HepG2 (cell line): Measurements from ENCODE around the gene UBXN1. TPM values are rescaled to one million over a fixed set of nuclear protein-coding genes. Genes with fewer than 3 reads are reported as not detected.

Experiments used
- ARNT ChIP-seq: fragments of 450-650 bp; IDR thresholded peaks from 2 replicates; pipeline ENCODE4 v1.6.1; 2017
- ARNTL ChIP-seq: sonication (generic); formaldehyde crosslinking; IDR thresholded peaks from 2 replicates; pipeline ENCODE4 v1.4.0; 2020; ENCODE audit warnings: mild to moderate bottlenecking, missing genetic modification reagents
- ASH2L ChIP-seq: fragments of 300-600, 200-600 bp; sonication (generic); IDR thresholded peaks from 2 replicates; pipeline ENCODE4 v1.7.0; 2017; ENCODE audit warnings: low read depth, mild to moderate bottlenecking, moderate library complexity, mixed read lengths, low read length; ENCODE audit not compliant: insufficient read length
- ATRX ChIP-seq: sonication (generic); formaldehyde crosslinking; IDR thresholded peaks from 2 replicates; pipeline ENCODE4 v1.4.0; 2020; ENCODE audit warnings: missing genetic modification reagents, borderline replicate concordance
- BRCA1 ChIP-seq: sonication (generic); formaldehyde crosslinking; IDR thresholded peaks from 2 replicates; pipeline ENCODE4 v1.4.0; 2020; ENCODE audit warnings: missing genetic modification reagents
- CBFB ChIP-seq: sonication (generic); formaldehyde crosslinking; IDR thresholded peaks from 2 replicates; pipeline ENCODE4 v1.4.0; 2020; ENCODE audit warnings: missing genetic modification reagents
- GATAD1 ChIP-seq: IDR thresholded peaks from 2 replicates; pipeline ENCODE4 v1.6.1; 2016; ENCODE audit warnings: missing genetic modification reagents, missing compliant biosample characterization
- HNF4A ChIP-seq: sonication (generic); formaldehyde crosslinking; IDR thresholded peaks from 2 replicates; pipeline ENCODE4 v1.4.0; 2020; ENCODE audit warnings: missing genetic modification reagents
- KLF12 ChIP-seq: sonication (generic); formaldehyde crosslinking; IDR thresholded peaks from 2 replicates; pipeline ENCODE4 v1.4.0; 2020; ENCODE audit warnings: missing genetic modification reagents, borderline replicate concordance
- MIER2 ChIP-seq: IDR thresholded peaks from 2 replicates; pipeline ENCODE4 v1.6.1; 2016; ENCODE audit warnings: missing biosample characterization, missing genetic modification reagents
- NFE2L2 ChIP-seq: fragments of 150-350 bp; IDR thresholded peaks from 2 replicates; pipeline ENCODE4 v1.6.1; 2014; ENCODE audit warnings: low read length
- RFXAP ChIP-seq: sonication (generic); formaldehyde crosslinking; IDR thresholded peaks from 2 replicates; pipeline ENCODE4 v1.4.0; 2020; ENCODE audit warnings: missing genetic modification reagents, borderline replicate concordance
- SATB2 ChIP-seq: sonication (generic); formaldehyde crosslinking; IDR thresholded peaks from 2 replicates; pipeline ENCODE4 v1.5.0; 2020; ENCODE audit warnings: missing genetic modification reagents
- SETDB1 ChIP-seq: sonication (generic); formaldehyde crosslinking; IDR thresholded peaks from 2 replicates; pipeline ENCODE4 v1.5.1; 2020; ENCODE audit warnings: missing genetic modification reagents, mild to moderate bottlenecking, borderline replicate concordance
- SIN3B ChIP-seq: fragments of 150-350 bp; IDR thresholded peaks from 2 replicates; pipeline ENCODE4 v1.6.1; 2014; ENCODE audit warnings: low read length
- SMARCE1 ChIP-seq: fragments of 450-650 bp; IDR thresholded peaks from 2 replicates; pipeline ENCODE4 v1.6.1; 2017; ENCODE audit warnings: borderline replicate concordance
- SOX5 ChIP-seq: IDR thresholded peaks from 2 replicates; pipeline ENCODE4 v1.6.1; 2016; ENCODE audit warnings: borderline replicate concordance
- THAP11 ChIP-seq: IDR thresholded peaks from 2 replicates; pipeline ENCODE4 v1.6.1; 2016; ENCODE audit warnings: missing biosample characterization, missing genetic modification reagents
- ZBTB8A ChIP-seq: sonication (generic); formaldehyde crosslinking; IDR thresholded peaks from 2 replicates; pipeline ENCODE4 v1.4.0; 2020; ENCODE audit warnings: mild to moderate bottlenecking, low read depth, missing genetic modification reagents, borderline replicate concordance
- ZNF253 ChIP-seq: sonication (generic); formaldehyde crosslinking; IDR thresholded peaks from 2 replicates; pipeline ENCODE4 v1.8.0; 2022; ENCODE audit warnings: mild to moderate bottlenecking, missing genetic modification reagents, borderline replicate concordance
- ZNF30 ChIP-seq: sonication (generic); formaldehyde crosslinking; IDR thresholded peaks from 2 replicates; pipeline ENCODE4 v1.5.0; 2020; ENCODE audit warnings: mild to moderate bottlenecking, missing genetic modification reagents
- ZNF792 ChIP-seq: IDR thresholded peaks from 2 replicates; pipeline ENCODE4 v1.6.1; 2016
- ZNF879 ChIP-seq: sonication (generic); formaldehyde crosslinking; IDR thresholded peaks from 2 replicates; pipeline ENCODE4 v1.8.1; 2023; ENCODE audit warnings: missing genetic modification reagents
- polyA plus RNA-seq, 8 experiments: library from polyadenylated mRNA; depleted of rRNA in 3 of 8; stranded (reverse) in 7 of 8; unstranded in 1 of 8; fragments of >200 nt; fragmentation: Illumina TruSeq in 4 of 8; extraction: Trizol in 4 of 8; gene quantifications; 2 replicates each; pipeline versions ENCODE4 v1.2.1 to v1.2.3, GENCODE V29; 2011 to 2016; ENCODE audit warnings: low read depth in 4 of 8, missing spikeins in 1 of 8, mixed read lengths in 1 of 8; ENCODE audit not compliant: insufficient read depth in 1 of 8
- total RNA-seq, 5 experiments: library from RNA; depleted of rRNA; stranded (reverse); fragments of >200 nt; fragmentation: Illumina TruSeq; extraction: Trizol; gene quantifications; 2 replicates each; pipeline ENCODE4 v1.2.3, GENCODE V29; 2016; ENCODE audit warnings: low read depth in 1 of 5
- TF ChIP-seq, protein P1 (sequence below): sonication (generic); formaldehyde crosslinking; conservative IDR thresholded peaks from 2 replicates; pipeline ENCODE4 v1.4.0; 2020; ENCODE audit warnings: missing genetic modification reagents
- TF ChIP-seq, protein P2 (sequence below): IDR thresholded peaks from 2 replicates; pipeline ENCODE4 v1.6.1; 2018; ENCODE audit warnings: missing genetic modification reagents
- TF ChIP-seq, protein P3 (sequence below): IDR thresholded peaks from 2 replicates; pipeline ENCODE4 v1.6.1; 2012; ENCODE audit warnings: low read length, improper control_type of control experiment
- TF ChIP-seq, protein P4 (sequence below): sonication (generic); formaldehyde crosslinking; IDR thresholded peaks from 2 replicates; pipeline ENCODE4 v1.8.1; 2023; ENCODE audit warnings: mild to moderate bottlenecking, missing genetic modification reagents, borderline replicate concordance

Gene UBXN1
- total and polyA plus RNA-seq, 2 of the 13 experiments (the other 11 are each of a cell fraction or from before 2014, with no cell fraction given): 47.5 to 52.4 TPM

DNA sequence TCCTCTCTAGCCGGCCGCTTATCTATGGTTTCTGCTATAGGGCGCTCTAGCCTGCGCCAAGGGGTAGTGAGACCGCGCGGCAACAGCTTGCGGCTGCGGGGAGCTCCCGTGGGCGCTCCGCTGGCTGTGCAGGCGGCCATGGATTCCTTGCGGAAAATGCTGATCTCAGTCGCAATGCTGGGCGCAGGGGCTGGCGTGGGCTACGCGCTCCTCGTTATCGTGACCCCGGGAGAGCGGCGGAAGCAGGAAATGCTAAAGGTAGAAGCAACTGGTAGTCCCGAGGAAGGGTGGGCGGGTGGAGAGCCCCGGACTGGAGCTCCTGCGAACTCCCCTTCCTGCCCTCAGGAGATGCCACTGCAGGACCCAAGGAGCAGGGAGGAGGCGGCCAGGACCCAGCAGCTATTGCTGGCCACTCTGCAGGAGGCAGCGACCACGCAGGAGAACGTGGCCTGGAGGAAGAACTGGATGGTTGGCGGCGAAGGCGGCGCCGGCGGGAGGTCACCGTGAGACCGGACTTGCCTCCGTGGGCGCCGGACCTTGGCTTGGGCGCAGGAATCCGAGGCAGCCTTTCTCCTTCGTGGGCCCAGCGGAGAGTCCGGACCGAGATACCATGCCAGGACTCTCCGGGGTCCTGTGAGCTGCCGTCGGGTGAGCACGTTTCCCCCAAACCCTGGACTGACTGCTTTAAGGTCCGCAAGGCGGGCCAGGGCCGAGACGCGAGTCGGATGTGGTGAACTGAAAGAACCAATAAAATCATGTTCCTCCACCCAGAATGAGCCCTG is 7.1 kb downstream of the UBXN1 start, which contains the start of the genes LBHD1 and UQCC3 (continued):
- TF ChIP-seq, protein P1, sequence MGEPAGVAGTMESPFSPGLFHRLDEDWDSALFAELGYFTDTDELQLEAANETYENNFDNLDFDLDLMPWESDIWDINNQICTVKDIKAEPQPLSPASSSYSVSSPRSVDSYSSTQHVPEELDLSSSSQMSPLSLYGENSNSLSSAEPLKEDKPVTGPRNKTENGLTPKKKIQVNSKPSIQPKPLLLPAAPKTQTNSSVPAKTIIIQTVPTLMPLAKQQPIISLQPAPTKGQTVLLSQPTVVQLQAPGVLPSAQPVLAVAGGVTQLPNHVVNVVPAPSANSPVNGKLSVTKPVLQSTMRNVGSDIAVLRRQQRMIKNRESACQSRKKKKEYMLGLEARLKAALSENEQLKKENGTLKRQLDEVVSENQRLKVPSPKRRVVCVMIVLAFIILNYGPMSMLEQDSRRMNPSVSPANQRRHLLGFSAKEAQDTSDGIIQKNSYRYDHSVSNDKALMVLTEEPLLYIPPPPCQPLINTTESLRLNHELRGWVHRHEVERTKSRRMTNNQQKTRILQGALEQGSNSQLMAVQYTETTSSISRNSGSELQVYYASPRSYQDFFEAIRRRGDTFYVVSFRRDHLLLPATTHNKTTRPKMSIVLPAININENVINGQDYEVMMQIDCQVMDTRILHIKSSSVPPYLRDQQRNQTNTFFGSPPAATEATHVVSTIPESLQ (CRISPR knock-in tag): no peak
- peak; percentile 83 for TF ChIP-seq THAP11 (CRISPR knock-in tag)
- TF ChIP-seq, protein P2, sequence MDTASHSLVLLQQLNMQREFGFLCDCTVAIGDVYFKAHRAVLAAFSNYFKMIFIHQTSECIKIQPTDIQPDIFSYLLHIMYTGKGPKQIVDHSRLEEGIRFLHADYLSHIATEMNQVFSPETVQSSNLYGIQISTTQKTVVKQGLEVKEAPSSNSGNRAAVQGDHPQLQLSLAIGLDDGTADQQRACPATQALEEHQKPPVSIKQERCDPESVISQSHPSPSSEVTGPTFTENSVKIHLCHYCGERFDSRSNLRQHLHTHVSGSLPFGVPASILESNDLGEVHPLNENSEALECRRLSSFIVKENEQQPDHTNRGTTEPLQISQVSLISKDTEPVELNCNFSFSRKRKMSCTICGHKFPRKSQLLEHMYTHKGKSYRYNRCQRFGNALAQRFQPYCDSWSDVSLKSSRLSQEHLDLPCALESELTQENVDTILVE (CRISPR knock-in tag): peak; percentile 36; the same call in 1 of the 2 replicates
- no peak for TF ChIP-seq ATRX (CRISPR knock-in tag)
- no peak for TF ChIP-seq BRCA1 (CRISPR knock-in tag)
- TF ChIP-seq ZNF253 (CRISPR knock-in tag): 0 out of 2 replicates have a peak, but pooled peaks have one; percentile 5
- TF ChIP-seq ARNTL (CRISPR knock-in tag): peak; percentile 21
- no peak for TF ChIP-seq ZBTB8A (CRISPR knock-in tag)
- TF ChIP-seq SIN3B: no peak; the same call in 1 of the 2 replicates
- no peak for TF ChIP-seq ZNF879
- no peak for TF ChIP-seq SOX5 (CRISPR knock-in tag)
- no peak for TF ChIP-seq MIER2 (CRISPR knock-in tag)
- TF ChIP-seq GATAD1: peak; percentile 84
- no peak for TF ChIP-seq HNF4A (CRISPR knock-in tag)
- TF ChIP-seq SATB2 (CRISPR knock-in tag): no peak
- TF ChIP-seq SETDB1 (CRISPR knock-in tag): no peak
- TF ChIP-seq ARNT: no peak
- TF ChIP-seq CBFB (CRISPR knock-in tag): 0 out of 2 replicates have a peak, but pooled peaks have one; percentile 21
- TF ChIP-seq, protein P3, sequence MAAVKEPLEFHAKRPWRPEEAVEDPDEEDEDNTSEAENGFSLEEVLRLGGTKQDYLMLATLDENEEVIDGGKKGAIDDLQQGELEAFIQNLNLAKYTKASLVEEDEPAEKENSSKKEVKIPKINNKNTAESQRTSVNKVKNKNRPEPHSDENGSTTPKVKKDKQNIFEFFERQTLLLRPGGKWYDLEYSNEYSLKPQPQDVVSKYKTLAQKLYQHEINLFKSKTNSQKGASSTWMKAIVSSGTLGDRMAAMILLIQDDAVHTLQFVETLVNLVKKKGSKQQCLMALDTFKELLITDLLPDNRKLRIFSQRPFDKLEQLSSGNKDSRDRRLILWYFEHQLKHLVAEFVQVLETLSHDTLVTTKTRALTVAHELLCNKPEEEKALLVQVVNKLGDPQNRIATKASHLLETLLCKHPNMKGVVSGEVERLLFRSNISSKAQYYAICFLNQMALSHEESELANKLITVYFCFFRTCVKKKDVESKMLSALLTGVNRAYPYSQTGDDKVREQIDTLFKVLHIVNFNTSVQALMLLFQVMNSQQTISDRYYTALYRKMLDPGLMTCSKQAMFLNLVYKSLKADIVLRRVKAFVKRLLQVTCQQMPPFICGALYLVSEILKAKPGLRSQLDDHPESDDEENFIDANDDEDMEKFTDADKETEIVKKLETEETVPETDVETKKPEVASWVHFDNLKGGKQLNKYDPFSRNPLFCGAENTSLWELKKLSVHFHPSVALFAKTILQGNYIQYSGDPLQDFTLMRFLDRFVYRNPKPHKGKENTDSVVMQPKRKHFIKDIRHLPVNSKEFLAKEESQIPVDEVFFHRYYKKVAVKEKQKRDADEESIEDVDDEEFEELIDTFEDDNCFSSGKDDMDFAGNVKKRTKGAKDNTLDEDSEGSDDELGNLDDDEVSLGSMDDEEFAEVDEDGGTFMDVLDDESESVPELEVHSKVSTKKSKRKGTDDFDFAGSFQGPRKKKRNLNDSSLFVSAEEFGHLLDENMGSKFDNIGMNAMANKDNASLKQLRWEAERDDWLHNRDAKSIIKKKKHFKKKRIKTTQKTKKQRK: no peak
- no peak for TF ChIP-seq SMARCE1
- TF ChIP-seq, protein P4, sequence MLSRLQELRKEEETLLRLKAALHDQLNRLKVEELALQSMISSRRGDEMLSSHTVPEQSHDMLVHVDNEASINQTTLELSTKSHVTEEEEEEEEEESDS: no peak
- peak; percentile 95 for TF ChIP-seq ASH2L
- peak; percentile 39; the same call in 1 of the 2 replicates for TF ChIP-seq KLF12 (CRISPR knock-in tag)
- no peak for TF ChIP-seq ZNF792 (CRISPR knock-in tag)
- 0 out of 2 replicates have a peak, but pooled peaks have one; percentile 34 for TF ChIP-seq RFXAP
- TF ChIP-seq NFE2L2: no peak
- no peak for TF ChIP-seq ZNF30 (CRISPR knock-in tag)
